ENCODE measurements around the gene GSS.

DNA sequence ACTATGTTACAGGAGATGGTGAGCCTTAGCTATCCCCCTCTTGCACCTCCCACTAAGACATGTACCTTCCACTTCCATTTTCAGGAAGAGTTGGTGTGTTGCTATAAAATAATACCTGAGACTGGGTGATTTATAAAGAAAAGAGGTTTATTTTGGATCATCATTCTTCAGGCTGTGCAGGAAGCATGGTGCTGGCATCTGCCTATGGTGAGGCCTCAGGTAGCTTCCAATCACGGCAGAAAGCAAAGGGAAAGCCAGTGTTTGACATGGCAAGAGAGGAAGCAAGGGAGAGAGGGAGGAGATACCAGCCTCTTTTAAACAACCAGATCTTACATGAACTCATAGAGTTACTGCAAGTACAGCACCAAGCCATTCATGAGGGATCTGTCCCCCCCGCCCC lies 32.2 kb downstream of the GSS start:
- TF ChIP-seq, protein P1, sequence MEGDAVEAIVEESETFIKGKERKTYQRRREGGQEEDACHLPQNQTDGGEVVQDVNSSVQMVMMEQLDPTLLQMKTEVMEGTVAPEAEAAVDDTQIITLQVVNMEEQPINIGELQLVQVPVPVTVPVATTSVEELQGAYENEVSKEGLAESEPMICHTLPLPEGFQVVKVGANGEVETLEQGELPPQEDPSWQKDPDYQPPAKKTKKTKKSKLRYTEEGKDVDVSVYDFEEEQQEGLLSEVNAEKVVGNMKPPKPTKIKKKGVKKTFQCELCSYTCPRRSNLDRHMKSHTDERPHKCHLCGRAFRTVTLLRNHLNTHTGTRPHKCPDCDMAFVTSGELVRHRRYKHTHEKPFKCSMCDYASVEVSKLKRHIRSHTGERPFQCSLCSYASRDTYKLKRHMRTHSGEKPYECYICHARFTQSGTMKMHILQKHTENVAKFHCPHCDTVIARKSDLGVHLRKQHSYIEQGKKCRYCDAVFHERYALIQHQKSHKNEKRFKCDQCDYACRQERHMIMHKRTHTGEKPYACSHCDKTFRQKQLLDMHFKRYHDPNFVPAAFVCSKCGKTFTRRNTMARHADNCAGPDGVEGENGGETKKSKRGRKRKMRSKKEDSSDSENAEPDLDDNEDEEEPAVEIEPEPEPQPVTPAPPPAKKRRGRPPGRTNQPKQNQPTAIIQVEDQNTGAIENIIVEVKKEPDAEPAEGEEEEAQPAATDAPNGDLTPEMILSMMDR (IDR thresholded peaks at IDR 0.05), result no peak
- TF ChIP-seq POLR2A (IDR thresholded peaks at IDR 0.05) (no peak), POLR2AphosphoS5 (IDR thresholded peaks at IDR 0.05) (no peak), EP300 (IDR thresholded peaks at IDR 0.05) (no peak)

Data from gastroesophageal sphincter (tissue), 3 donors.